Activated naive CD8-positive, alpha-beta T cell treated with anti-CD3 and anti-CD28 coated beads, Interleukin-2, amount 10 ng/mL, durations not matched to agents 7 days and 5 days (primary cell): ENCODE data around the gene ATP6V1E1. TPM values are rescaled to one million over a fixed set of nuclear protein-coding genes. Genes with fewer than 3 reads are reported as not detected.

Experiments
- ATAC-seq: fragments of 150-1000 bp; cut with Tn5 transposase; one replicate; pipeline ENCODE4 v1.10.0; 2021; ENCODE audit warnings: low read depth, moderate library complexity
- POLR2A ChIA-PET: fragments of 350-600 bp; sonication (Branson Sonifier 250); formaldehyde crosslinking; loops from one replicate; lab custom pipeline; 2021; ENCODE audit warnings: antibody characterized with exemption; lab: Charles Lee
- DNase-seq: peaks from one replicate; pipeline ENCODE4 v3.0.0; 2021
- H3K27ac Mint-ChIP-seq: one replicate; pipeline ENCODE4 v1.8.0; 2022; ENCODE audit warnings: mild to moderate bottlenecking, mixed read lengths
- H3K27me3 Mint-ChIP-seq: one replicate; pipeline ENCODE4 v1.8.0; 2022; ENCODE audit warnings: mild to moderate bottlenecking, moderate library complexity, mixed read lengths
- H3K36me3 Mint-ChIP-seq: one replicate; pipeline ENCODE4 v1.8.0; 2021; ENCODE audit warnings: mild to moderate bottlenecking, mixed read lengths
- H3K4me1 Mint-ChIP-seq: one replicate; pipeline ENCODE4 v1.8.0; 2021; ENCODE audit warnings: mixed read lengths
- H3K4me3 Mint-ChIP-seq: one replicate; pipeline ENCODE4 v1.8.0; 2022; ENCODE audit warnings: mild to moderate bottlenecking, moderate library complexity, mixed read lengths
- H3K9me3 Mint-ChIP-seq: one replicate; pipeline ENCODE4 v1.8.0; 2021; ENCODE audit warnings: mixed read lengths
- total RNA-seq, 2 experiments: library from RNA; stranded (reverse); gene quantifications; one replicate each; pipeline ENCODE4 v1.2.3, GENCODE V29; 2021

Gene ATP6V1E1
- total RNA-seq, 2 experiments from 2014 or later = 84.9 to 88.2 TPM

- H3K27ac Mint-ChIP-seq = no peak overlapping the region
- ATAC-seq = no peak
- H3K27me3 Mint-ChIP-seq = no peaks in the 10 kb centered on the region
- H3K9me3 Mint-ChIP-seq = no peaks in the 10 kb centered on the region
- H3K4me1 Mint-ChIP-seq = no peaks in the 10 kb centered on the region
- no peak for DNase-seq
- peaks cover 8% of the 10 kb centered on the region for H3K36me3 Mint-ChIP-seq
- POLR2A ChIA-PET = no interaction called here
- H3K4me3 Mint-ChIP-seq = no peak overlapping the region
These were observed 40.9 kb downstream of the ATP6V1E1 start for GRCh38 chr22:17587629-17588028.

- peaks cover 8% of the 10 kb centered on the region for H3K36me3 Mint-ChIP-seq
- no peak for ATAC-seq
These were observed 41.6 kb downstream of the ATP6V1E1 start for GRCh38 chr22:17586831-17587440.

GRCh38 chr22:17583151-17583550, 45.4 kb downstream of the ATP6V1E1 start:
- Mint-ChIP-seq H3K36me3 (no peaks in the 10 kb centered on the region), H3K4me1 (no peaks in the 10 kb centered on the region), H3K9me3 (no peaks in the 10 kb centered on the region), H3K27ac (no peak overlapping the region), H3K27me3 (peaks cover 2% of the 10 kb centered on the region), H3K4me3 (no peak overlapping the region)
- ATAC-seq (no peak), DNase-seq (no peak)
- POLR2A ChIA-PET = no interaction called here

More at GRCh38 chr22:17586831-17587440, 41.6 kb downstream of the ATP6V1E1 start:
- Mint-ChIP-seq H3K4me1 (no peaks in the 10 kb centered on the region), H3K27me3 (peaks cover 2% of the 10 kb centered on the region), H3K9me3 (no peaks in the 10 kb centered on the region), H3K27ac (no peak overlapping the region), H3K4me3 (no peak overlapping the region)
- POLR2A ChIA-PET = no interaction called here
- no peak for DNase-seq

GRCh38 chr22:17581631-17582030, 46.9 kb downstream of the ATP6V1E1 start:
- peaks cover 2% of the 10 kb centered on the region for H3K27me3 Mint-ChIP-seq
- H3K27ac Mint-ChIP-seq = no peak overlapping the region
- H3K36me3 Mint-ChIP-seq = no peaks in the 10 kb centered on the region
- H3K9me3 Mint-ChIP-seq = no peaks in the 10 kb centered on the region
- POLR2A ChIA-PET = no interaction called here
- no peak overlapping the region for H3K4me3 Mint-ChIP-seq
- no peaks in the 10 kb centered on the region for H3K4me1 Mint-ChIP-seq
- ATAC-seq (no peak), DNase-seq (no peak)

GRCh38 chr22:17581056-17581455, 47.5 kb downstream of the ATP6V1E1 start:
- POLR2A ChIA-PET = no interaction called here
- Mint-ChIP-seq H3K27me3 (peaks cover 2% of the 10 kb centered on the region), H3K4me3 (no peak overlapping the region), H3K4me1 (no peaks in the 10 kb centered on the region), H3K9me3 (no peaks in the 10 kb centered on the region), H3K27ac (no peak overlapping the region), H3K36me3 (no peaks in the 10 kb centered on the region)
- DNase-seq (no peak), ATAC-seq (no peak)

- Mint-ChIP-seq H3K36me3 (no peaks in the 10 kb centered on the region), H3K27ac (no peak overlapping the region), H3K4me3 (no peak overlapping the region), H3K27me3 (peaks cover 2% of the 10 kb centered on the region), H3K9me3 (no peaks in the 10 kb centered on the region), H3K4me1 (no peaks in the 10 kb centered on the region)
- DNase-seq (no peak), ATAC-seq (no peak)
- POLR2A ChIA-PET = no interaction called here
These were observed 48.0 kb downstream of the ATP6V1E1 start for GRCh38 chr22:17580441-17581031.

GRCh38 chr22:17579535-17579981, 49.0 kb downstream of the ATP6V1E1 start:
- H3K4me3 Mint-ChIP-seq = no peak overlapping the region
- POLR2A ChIA-PET = no interaction called here

GRCh38 chr22:17578136-17578754, 50.3 kb downstream of the ATP6V1E1 start:
- no peak overlapping the region for H3K27ac Mint-ChIP-seq
- H3K9me3 Mint-ChIP-seq = no peaks in the 10 kb centered on the region
- POLR2A ChIA-PET = no interaction called here

More at GRCh38 chr22:17579535-17579981, 49.0 kb downstream of the ATP6V1E1 start:
- no peak overlapping the region for H3K27ac Mint-ChIP-seq
- H3K9me3 Mint-ChIP-seq = no peaks in the 10 kb centered on the region
- peaks cover 2% of the 10 kb centered on the region for H3K27me3 Mint-ChIP-seq
- no peaks in the 10 kb centered on the region for H3K36me3 Mint-ChIP-seq
- no peak for ATAC-seq
- no peak for DNase-seq
- H3K4me1 Mint-ChIP-seq = no peaks in the 10 kb centered on the region

GRCh38 chr22:17576470-17576869, 52.1 kb downstream of the ATP6V1E1 start:
- H3K27ac Mint-ChIP-seq = no peak overlapping the region
- H3K36me3 Mint-ChIP-seq = no peaks in the 10 kb centered on the region
- DNase-seq (no peak), ATAC-seq (no peak)
- no peak overlapping the region for H3K4me3 Mint-ChIP-seq
- POLR2A ChIA-PET = interaction anchor here (0.6 kb wide), 1 partner anchor 119 kb away, joined by 4 read pairs; no protein-coding TSS in a partner anchor
- no peaks in the 10 kb centered on the region for H3K9me3 Mint-ChIP-seq
- no peaks in the 10 kb centered on the region for H3K27me3 Mint-ChIP-seq
- no peaks in the 10 kb centered on the region for H3K4me1 Mint-ChIP-seq

More at GRCh38 chr22:17578136-17578754, 50.3 kb downstream of the ATP6V1E1 start:
- Mint-ChIP-seq H3K36me3 (no peaks in the 10 kb centered on the region), H3K27me3 (peaks cover 2% of the 10 kb centered on the region), H3K4me3 (no peak overlapping the region), H3K4me1 (no peaks in the 10 kb centered on the region)
- ATAC-seq = no peak
- DNase-seq = no peak

- Mint-ChIP-seq H3K4me1 (no peaks in the 10 kb centered on the region), H3K36me3 (no peaks in the 10 kb centered on the region), H3K27ac (no peak overlapping the region), H3K27me3 (peaks cover 4% of the 10 kb centered on the region), H3K4me3 (no peak overlapping the region), H3K9me3 (no peaks in the 10 kb centered on the region)
- ATAC-seq (no peak), DNase-seq (no peak)
- POLR2A ChIA-PET = interaction anchor here (0.6 kb wide), 1 partner anchor 118 kb away, joined by 4 read pairs; no protein-coding TSS in a partner anchor
These were observed 52.9 kb downstream of the ATP6V1E1 start for GRCh38 chr22:17575681-17576080.

GRCh38 chr22:17575151-17575550, 53.4 kb downstream of the ATP6V1E1 start:
- DNase-seq (no peak), ATAC-seq (no peak)
- no peak overlapping the region for H3K4me3 Mint-ChIP-seq
- POLR2A ChIA-PET = no interaction called here
- no peak overlapping the region for H3K27ac Mint-ChIP-seq
- H3K4me1 Mint-ChIP-seq = no peaks in the 10 kb centered on the region
- H3K36me3 Mint-ChIP-seq = no peaks in the 10 kb centered on the region
- H3K27me3 Mint-ChIP-seq = peaks cover 5% of the 10 kb centered on the region
- no peaks in the 10 kb centered on the region for H3K9me3 Mint-ChIP-seq

- H3K4me1 Mint-ChIP-seq = no peaks in the 10 kb centered on the region
- DNase-seq (no peak), ATAC-seq (no peak)
- H3K27me3 Mint-ChIP-seq = peaks cover 5% of the 10 kb centered on the region
- POLR2A ChIA-PET = no interaction called here
- H3K9me3 Mint-ChIP-seq = no peaks in the 10 kb centered on the region
- no peak overlapping the region for H3K27ac Mint-ChIP-seq
- no peaks in the 10 kb centered on the region for H3K36me3 Mint-ChIP-seq
- no peak overlapping the region for H3K4me3 Mint-ChIP-seq
These were observed 57.5 kb downstream of the ATP6V1E1 start for GRCh38 chr22:17570851-17571631.

- Mint-ChIP-seq H3K4me3 (no peak overlapping the region), H3K36me3 (no peaks in the 10 kb centered on the region), H3K27me3 (peaks cover 5% of the 10 kb centered on the region), H3K4me1 (no peaks in the 10 kb centered on the region), H3K27ac (no peak overlapping the region), H3K9me3 (no peaks in the 10 kb centered on the region)
- POLR2A ChIA-PET = no interaction called here
- ATAC-seq (no peak), DNase-seq (no peak)
These were observed 58.5 kb downstream of the ATP6V1E1 start for GRCh38 chr22:17569971-17570511.
